SK-N-SH treated with all-trans-retinoic acid at 6 μM for 48 hours (cell line): ENCODE measurements around the gene APOL3.

Source experiments
- ATAC-seq: fragments of 200-7000 bp; cut with Tn5 transposase; 3 replicates; pipeline ENCODE4 v1.9.1; 2020; ENCODE audit warnings: mild to moderate bottlenecking, moderate library complexity
- ARNTL ChIP-seq: fragments of 450-650 bp; formaldehyde crosslinking; IDR thresholded peaks from 2 replicates; pipeline ENCODE4 v1.5.0; 2020; ENCODE audit warnings: low read depth, mild to moderate bottlenecking, moderate library complexity, borderline replicate concordance
- BACH2 ChIP-seq: fragments of 250-450 bp; sonication (Bioruptor Pico); IDR thresholded peaks from 2 replicates; pipeline ENCODE4 v1.9.0; 2021; ENCODE audit warnings: mild to moderate bottlenecking, borderline replicate concordance
- CSRNP3 ChIP-seq: fragments of 250-450 bp; sonication (Bioruptor Pico); IDR thresholded peaks from 2 replicates; pipeline ENCODE4 v1.5.1; 2021; ENCODE audit warnings: mild to moderate bottlenecking, moderate library complexity
- ESRRG ChIP-seq: fragments of 250-450 bp; sonication (Bioruptor Pico); IDR thresholded peaks from 2 replicates; pipeline ENCODE4 v1.6.1; 2021; ENCODE audit warnings: mild to moderate bottlenecking
- GLIS3 ChIP-seq: fragments of 250-450 bp; sonication (Bioruptor Pico); IDR thresholded peaks from 2 replicates; pipeline ENCODE4 v1.5.0; 2020; ENCODE audit warnings: mild to moderate bottlenecking, moderate library complexity
- ISL1 ChIP-seq: fragments of 250-450 bp; sonication (Bioruptor Pico); IDR thresholded peaks from 2 replicates; pipeline ENCODE4 v2.1.2; 2022; ENCODE audit warnings: mild to moderate bottlenecking, moderate library complexity
- PATZ1 ChIP-seq: fragments of 250-450 bp; sonication (Bioruptor Pico); IDR thresholded peaks from 2 replicates; pipeline ENCODE4 v1.8.0; 2020; ENCODE audit warnings: mild to moderate bottlenecking, moderate library complexity, borderline replicate concordance
- PPARA ChIP-seq: fragments of 250-450 bp; sonication (Bioruptor Pico); IDR thresholded peaks from 2 replicates; pipeline ENCODE4 v1.5.0; 2020; ENCODE audit warnings: mild to moderate bottlenecking, borderline replicate concordance
- RARB ChIP-seq: fragments of 250-450 bp; sonication (Bioruptor Pico); IDR thresholded peaks from 2 replicates; pipeline ENCODE4 v1.8.0; 2021; ENCODE audit warnings: mild to moderate bottlenecking, moderate library complexity
- SNAI2 ChIP-seq: fragments of 250-450 bp; sonication (Bioruptor Pico); IDR thresholded peaks from 2 replicates; pipeline ENCODE4 v1.5.0; 2020; ENCODE audit warnings: mild to moderate bottlenecking, moderate library complexity
- TCF4 ChIP-seq: fragments of 250-450 bp; sonication (Bioruptor Pico); IDR thresholded peaks from 2 replicates; pipeline ENCODE4 v1.8.0; 2021; ENCODE audit warnings: mild to moderate bottlenecking, moderate library complexity, borderline replicate concordance
- TOX ChIP-seq: fragments of 250-450 bp; sonication (Bioruptor Pico); IDR thresholded peaks from 2 replicates; pipeline ENCODE4 v1.8.0; 2021; ENCODE audit warnings: mild to moderate bottlenecking, moderate library complexity, borderline replicate concordance
- ZC3H10 ChIP-seq: fragments of 250-450 bp; sonication (Bioruptor Pico); IDR thresholded peaks from 2 replicates; pipeline ENCODE4 v1.5.1; 2021; ENCODE audit warnings: mild to moderate bottlenecking, moderate library complexity
- ZFP30 ChIP-seq: fragments of 450-650 bp; formaldehyde crosslinking; IDR thresholded peaks from 2 replicates; pipeline ENCODE4 v1.5.0; 2022; ENCODE audit warnings: mild to moderate bottlenecking, moderate library complexity
- ZNF565 ChIP-seq: fragments of 450-650 bp; formaldehyde crosslinking; conservative IDR thresholded peaks from 2 replicates; pipeline ENCODE4 v1.5.0; 2020; ENCODE audit warnings: low read depth, mild to moderate bottlenecking, moderate library complexity
- ZNF70 ChIP-seq: fragments of 450-650 bp; formaldehyde crosslinking; IDR thresholded peaks from 2 replicates; pipeline ENCODE4 v1.5.0; 2020; ENCODE audit warnings: mild to moderate bottlenecking, moderate library complexity
- ZNF8 ChIP-seq: fragments of 450-650 bp; formaldehyde crosslinking; IDR thresholded peaks from 2 replicates; pipeline ENCODE4 v1.5.0; 2020; ENCODE audit warnings: mild to moderate bottlenecking, moderate library complexity
- TF ChIP-seq, protein P1 (sequence below): fragments of 250-450 bp; sonication (Bioruptor Pico); IDR thresholded peaks from 2 replicates; pipeline ENCODE4 v1.5.0; 2020; ENCODE audit warnings: mild to moderate bottlenecking, moderate library complexity
- TF ChIP-seq, protein P2 (sequence below): fragments of 250-450 bp; sonication (Bioruptor Pico); IDR thresholded peaks from 2 replicates; pipeline ENCODE4 v1.8.0; 2021; ENCODE audit warnings: low read depth, mild to moderate bottlenecking, moderate library complexity, borderline replicate concordance

APOL3 gene

DNA sequence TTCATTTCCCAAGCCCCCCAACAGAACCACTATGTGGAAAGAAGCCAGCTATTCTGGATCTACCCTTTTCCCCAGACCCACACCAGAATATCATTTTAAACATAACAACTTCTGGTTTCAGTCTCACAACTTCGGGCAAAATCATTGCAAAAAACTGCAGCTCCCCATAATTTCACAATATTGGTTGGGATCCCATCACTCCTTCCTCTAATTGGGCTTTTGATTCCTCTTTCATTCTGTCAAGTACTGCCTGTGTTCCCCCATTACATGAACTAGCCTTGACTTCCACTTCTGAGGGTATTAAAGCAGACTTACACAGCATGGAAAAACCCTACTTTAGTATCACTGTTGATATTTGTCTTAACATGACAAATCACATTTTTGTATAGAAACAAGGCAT lies 4.1 kb upstream of the APOL3 start:
- TF ChIP-seq CSRNP3 (CRISPR knock-in tag) = no peak
- no peak for TF ChIP-seq BACH2 (CRISPR knock-in tag)
- TF ChIP-seq ZNF565 (CRISPR knock-in tag) = no peak
- no peak for TF ChIP-seq TCF4 (CRISPR knock-in tag)
- no peak for ATAC-seq

DNA sequence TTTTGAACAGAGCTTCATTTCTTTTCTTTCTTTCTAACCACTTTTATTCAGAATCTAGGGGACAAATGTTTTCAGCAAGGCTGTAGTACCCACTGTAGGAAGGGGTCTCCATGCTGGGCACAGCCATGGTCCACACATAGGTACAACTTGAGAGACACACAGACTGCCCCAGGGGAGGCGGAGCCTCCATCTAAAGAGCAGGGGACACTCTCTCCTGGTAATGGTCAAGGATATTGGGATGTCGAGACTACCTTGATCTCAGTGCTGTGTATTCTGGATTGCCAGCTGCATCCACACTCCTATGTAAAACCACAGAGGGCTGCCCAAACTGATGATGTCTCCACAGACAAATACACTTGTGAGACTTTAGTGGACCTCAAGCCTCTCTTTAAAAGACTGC lies 2.9 kb upstream of the APOL3 start:
- TF ChIP-seq PPARA (CRISPR knock-in tag) (no peak), ESRRG (CRISPR knock-in tag) (no peak), ZC3H10 (no peak), ZNF70 (no peak), ZFP30 (CRISPR knock-in tag) (no peak), TCF4 (CRISPR knock-in tag) (no peak), CSRNP3 (CRISPR knock-in tag) (no peak), ARNTL (CRISPR knock-in tag) (no peak), BACH2 (CRISPR knock-in tag) (no peak), PATZ1 (no peak)
- TF ChIP-seq, all 23 proteins: peak for 0
- no peak for ATAC-seq

DNA sequence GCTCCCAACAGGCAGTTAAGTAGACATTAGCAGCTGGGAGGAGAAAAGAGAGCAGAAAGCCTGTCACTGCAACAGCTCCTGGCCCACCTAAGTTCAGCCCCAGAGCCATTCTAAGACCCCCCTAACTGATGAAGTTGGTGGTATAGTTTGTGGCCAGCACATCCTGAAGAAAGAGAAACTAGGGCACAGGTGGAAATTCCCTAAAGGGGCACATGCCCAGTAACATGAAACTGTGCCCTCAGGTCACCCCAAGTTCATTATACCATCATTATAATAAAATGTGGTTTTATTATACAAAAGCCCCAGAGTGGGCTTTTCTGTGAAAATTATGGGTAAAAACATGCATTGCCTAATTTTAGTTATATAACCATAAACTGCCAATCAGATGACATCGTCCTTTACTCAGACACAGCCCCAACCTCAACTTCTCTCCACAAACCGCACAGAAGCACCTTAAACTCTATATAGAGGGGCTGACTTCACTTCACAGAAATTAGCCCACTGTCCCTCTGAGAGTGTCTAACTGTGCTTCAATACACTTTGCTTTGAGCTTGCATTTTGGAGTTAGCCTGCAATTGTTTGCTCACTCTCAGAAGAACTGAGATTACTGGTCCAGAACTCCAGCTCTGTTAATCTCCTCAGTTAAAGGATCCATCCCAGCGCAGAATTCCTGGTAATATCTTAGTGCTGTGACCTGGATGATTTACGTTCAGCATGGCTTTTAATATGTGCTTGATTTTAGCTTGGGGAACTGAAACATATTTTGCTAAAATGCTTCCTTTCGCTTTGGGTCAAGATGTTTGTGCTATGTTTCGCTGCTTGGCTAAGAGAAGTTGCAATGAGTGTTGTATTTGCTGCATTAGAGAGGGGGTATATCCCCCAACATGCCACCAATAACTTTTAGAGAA lies 1.8 kb upstream of the APOL3 start:
- no peak for ATAC-seq

More for the DNA sequence above, 1.8 kb upstream of the APOL3 start:
- TF ChIP-seq GLIS3 (CRISPR knock-in tag) (no peak), PATZ1 (no peak), ISL1 (CRISPR knock-in tag) (no peak), SNAI2 (no peak), CSRNP3 (CRISPR knock-in tag) (no peak), RARB (CRISPR knock-in tag) (no peak), ZC3H10 (no peak), TOX (CRISPR knock-in tag) (no peak), ZNF8 (no peak), ARNTL (CRISPR knock-in tag) (no peak)
- TF ChIP-seq, protein P1, sequence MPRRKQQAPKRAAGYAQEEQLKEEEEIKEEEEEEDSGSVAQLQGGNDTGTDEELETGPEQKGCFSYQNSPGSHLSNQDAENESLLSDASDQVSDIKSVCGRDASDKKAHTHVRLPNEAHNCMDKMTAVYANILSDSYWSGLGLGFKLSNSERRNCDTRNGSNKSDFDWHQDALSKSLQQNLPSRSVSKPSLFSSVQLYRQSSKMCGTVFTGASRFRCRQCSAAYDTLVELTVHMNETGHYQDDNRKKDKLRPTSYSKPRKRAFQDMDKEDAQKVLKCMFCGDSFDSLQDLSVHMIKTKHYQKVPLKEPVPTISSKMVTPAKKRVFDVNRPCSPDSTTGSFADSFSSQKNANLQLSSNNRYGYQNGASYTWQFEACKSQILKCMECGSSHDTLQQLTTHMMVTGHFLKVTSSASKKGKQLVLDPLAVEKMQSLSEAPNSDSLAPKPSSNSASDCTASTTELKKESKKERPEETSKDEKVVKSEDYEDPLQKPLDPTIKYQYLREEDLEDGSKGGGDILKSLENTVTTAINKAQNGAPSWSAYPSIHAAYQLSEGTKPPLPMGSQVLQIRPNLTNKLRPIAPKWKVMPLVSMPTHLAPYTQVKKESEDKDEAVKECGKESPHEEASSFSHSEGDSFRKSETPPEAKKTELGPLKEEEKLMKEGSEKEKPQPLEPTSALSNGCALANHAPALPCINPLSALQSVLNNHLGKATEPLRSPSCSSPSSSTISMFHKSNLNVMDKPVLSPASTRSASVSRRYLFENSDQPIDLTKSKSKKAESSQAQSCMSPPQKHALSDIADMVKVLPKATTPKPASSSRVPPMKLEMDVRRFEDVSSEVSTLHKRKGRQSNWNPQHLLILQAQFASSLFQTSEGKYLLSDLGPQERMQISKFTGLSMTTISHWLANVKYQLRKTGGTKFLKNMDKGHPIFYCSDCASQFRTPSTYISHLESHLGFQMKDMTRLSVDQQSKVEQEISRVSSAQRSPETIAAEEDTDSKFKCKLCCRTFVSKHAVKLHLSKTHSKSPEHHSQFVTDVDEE = no peak
- TF ChIP-seq, protein P2, sequence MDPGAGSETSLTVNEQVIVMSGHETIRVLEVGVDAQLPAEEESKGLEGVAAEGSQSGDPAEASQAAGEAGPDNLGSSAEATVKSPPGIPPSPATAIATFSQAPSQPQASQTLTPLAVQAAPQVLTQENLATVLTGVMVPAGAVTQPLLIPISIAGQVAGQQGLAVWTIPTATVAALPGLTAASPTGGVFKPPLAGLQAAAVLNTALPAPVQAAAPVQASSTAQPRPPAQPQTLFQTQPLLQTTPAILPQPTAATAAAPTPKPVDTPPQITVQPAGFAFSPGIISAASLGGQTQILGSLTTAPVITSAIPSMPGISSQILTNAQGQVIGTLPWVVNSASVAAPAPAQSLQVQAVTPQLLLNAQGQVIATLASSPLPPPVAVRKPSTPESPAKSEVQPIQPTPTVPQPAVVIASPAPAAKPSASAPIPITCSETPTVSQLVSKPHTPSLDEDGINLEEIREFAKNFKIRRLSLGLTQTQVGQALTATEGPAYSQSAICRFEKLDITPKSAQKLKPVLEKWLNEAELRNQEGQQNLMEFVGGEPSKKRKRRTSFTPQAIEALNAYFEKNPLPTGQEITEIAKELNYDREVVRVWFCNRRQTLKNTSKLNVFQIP (CRISPR knock-in tag) = no peak
